ENCODE results near the gene LMTK3.

LMTK3 gene

GRCh38 chr19:48476176-48476575 is 35.5 kb downstream of the LMTK3 start:
- DNase-seq (ENCODE audit: extremely low read depth, low read depth): no peak
- TF ChIP-seq, protein P1, sequence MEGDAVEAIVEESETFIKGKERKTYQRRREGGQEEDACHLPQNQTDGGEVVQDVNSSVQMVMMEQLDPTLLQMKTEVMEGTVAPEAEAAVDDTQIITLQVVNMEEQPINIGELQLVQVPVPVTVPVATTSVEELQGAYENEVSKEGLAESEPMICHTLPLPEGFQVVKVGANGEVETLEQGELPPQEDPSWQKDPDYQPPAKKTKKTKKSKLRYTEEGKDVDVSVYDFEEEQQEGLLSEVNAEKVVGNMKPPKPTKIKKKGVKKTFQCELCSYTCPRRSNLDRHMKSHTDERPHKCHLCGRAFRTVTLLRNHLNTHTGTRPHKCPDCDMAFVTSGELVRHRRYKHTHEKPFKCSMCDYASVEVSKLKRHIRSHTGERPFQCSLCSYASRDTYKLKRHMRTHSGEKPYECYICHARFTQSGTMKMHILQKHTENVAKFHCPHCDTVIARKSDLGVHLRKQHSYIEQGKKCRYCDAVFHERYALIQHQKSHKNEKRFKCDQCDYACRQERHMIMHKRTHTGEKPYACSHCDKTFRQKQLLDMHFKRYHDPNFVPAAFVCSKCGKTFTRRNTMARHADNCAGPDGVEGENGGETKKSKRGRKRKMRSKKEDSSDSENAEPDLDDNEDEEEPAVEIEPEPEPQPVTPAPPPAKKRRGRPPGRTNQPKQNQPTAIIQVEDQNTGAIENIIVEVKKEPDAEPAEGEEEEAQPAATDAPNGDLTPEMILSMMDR (IDR thresholded peaks at IDR 0.05; ENCODE audit: low read depth, low read length): no peak

DNA sequence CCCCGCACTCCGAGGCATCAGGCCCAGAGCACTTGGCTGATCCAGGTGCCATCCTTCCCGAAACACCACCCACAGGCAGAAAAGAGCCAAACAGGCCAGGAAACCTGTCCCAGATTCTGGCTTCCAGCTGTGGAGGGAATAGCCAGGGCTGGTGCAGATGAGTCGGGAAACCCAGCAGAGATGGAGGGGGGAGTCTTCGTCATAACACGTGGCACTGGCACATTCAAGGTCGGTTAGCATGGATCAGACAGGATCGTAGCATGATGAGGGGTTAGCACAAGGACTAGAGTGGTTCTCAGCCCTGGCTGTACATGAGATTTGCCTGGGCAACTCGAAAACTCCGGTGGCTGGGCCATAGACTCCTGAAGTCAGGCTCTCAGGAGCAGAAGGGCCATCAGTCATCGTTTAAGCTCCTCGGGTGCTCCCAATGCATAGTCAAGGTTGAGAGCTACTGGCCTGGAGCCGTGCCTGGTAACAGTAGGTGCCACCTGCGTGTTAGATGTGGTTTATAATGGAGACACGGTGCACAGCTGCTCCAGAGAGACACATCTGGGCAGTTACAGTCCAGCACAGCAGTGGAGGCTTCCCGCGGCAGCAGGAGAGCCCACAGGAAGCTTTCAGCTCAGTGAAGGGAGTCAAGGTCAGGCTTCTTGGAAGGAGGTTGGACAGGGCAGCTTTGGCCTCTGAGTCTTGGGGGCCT is 36.1 kb downstream of the LMTK3 start:
- DNase-seq (ENCODE audit: extremely low read depth, low read depth): no peak
- TF ChIP-seq, protein P1 (IDR thresholded peaks at IDR 0.05; ENCODE audit: low read depth, low read length): no peak

GRCh38 chr19:48474084-48474592 is 37.5 kb downstream of the LMTK3 start:
- TF ChIP-seq, protein P1 (IDR thresholded peaks at IDR 0.05; ENCODE audit: low read depth, low read length): no peak
- DNase-seq (ENCODE audit: extremely low read depth, low read depth): no peak

- TF ChIP-seq, protein P1 (IDR thresholded peaks at IDR 0.05; ENCODE audit: low read depth, low read length): no peak
- no peak for DNase-seq (ENCODE audit: extremely low read depth, low read depth)
These were observed 38.3 kb downstream of the LMTK3 start for GRCh38 chr19:48473161-48473966.

GRCh38 chr19:48471836-48472235 is 39.8 kb downstream of the LMTK3 start:
- DNase-seq (ENCODE audit: extremely low read depth, low read depth): no peak
- TF ChIP-seq, protein P1 (IDR thresholded peaks at IDR 0.05; ENCODE audit: low read depth, low read length): no peak

DNA sequence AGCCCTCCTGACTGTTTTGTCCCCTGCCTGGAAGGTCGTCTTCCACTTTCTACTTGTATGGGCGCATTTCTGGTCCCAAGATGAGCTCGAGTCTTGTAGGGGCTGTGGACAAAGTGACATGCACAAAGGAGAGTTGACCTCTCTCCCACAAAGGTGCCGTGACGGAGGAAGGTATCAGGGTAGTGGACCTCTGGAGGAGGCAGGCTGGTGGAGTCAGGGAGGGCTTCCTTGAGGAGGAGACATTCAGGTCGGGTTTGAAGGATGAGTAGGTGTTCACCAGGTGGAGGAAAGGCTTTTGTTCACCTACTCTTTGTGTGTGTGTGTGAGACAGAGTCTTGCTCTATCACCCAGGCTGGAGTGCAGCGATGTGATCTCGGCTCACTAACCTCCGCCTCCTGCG is 40.8 kb downstream of the LMTK3 start:
- no peak for DNase-seq (ENCODE audit: extremely low read depth, low read depth)
- TF ChIP-seq, protein P1 (IDR thresholded peaks at IDR 0.05; ENCODE audit: low read depth, low read length): no peak

Measured in AG09319 (cell line).